Measurements from ENCODE around the gene AIG1. TPM values are rescaled to one million over a fixed set of nuclear protein-coding genes. Genes with fewer than 3 reads are reported as not detected.

Gene AIG1
- total RNA-seq, 1 donor from 2014 or later, result 32.2 TPM

- DNase-seq (ENCODE audit: low spot score), result no peak
- TF ChIP-seq CTCF (IDR thresholded peaks at IDR 0.05), result no peak
- H3K27ac Mint-ChIP-seq (ENCODE audit: unreplicated experiment), result no peak overlapping the region
- no peaks in the 10 kb centered on the region for H3K27me3 Mint-ChIP-seq (ENCODE audit: low read depth)
- H3K4me3 Mint-ChIP-seq (ENCODE audit: unreplicated experiment), result no peak overlapping the region
- H3K36me3 Mint-ChIP-seq (ENCODE audit: low read depth), result no peaks in the 10 kb centered on the region
- H3K4me1 Mint-ChIP-seq (ENCODE audit: low read depth), result no peaks in the 10 kb centered on the region
- peaks cover 13% of the 10 kb centered on the region for H3K9me3 Mint-ChIP-seq (ENCODE audit: low read depth)
Measured at GRCh38 chr6:143021543-143021942, 39.1 kb upstream of the AIG1 start.

GRCh38 chr6:143022587-143022986, 38.1 kb upstream of the AIG1 start:
- DNase-seq (ENCODE audit: low spot score), result no peak
- TF ChIP-seq CTCF (IDR thresholded peaks at IDR 0.05), result no peak
- Mint-ChIP-seq H3K9me3 (ENCODE audit: low read depth) (peaks cover 7% of the 10 kb centered on the region), H3K36me3 (ENCODE audit: low read depth) (no peaks in the 10 kb centered on the region), H3K27ac (ENCODE audit: unreplicated experiment) (no peak overlapping the region), H3K27me3 (ENCODE audit: low read depth) (no peaks in the 10 kb centered on the region), H3K4me3 (ENCODE audit: unreplicated experiment) (no peak overlapping the region), H3K4me1 (ENCODE audit: low read depth) (no peaks in the 10 kb centered on the region)

GRCh38 chr6:143023695-143024094, 37.0 kb upstream of the AIG1 start:
- no peak for TF ChIP-seq CTCF (IDR thresholded peaks at IDR 0.05)
- Mint-ChIP-seq H3K4me3 (ENCODE audit: unreplicated experiment) (no peak overlapping the region), H3K27me3 (ENCODE audit: low read depth) (no peaks in the 10 kb centered on the region), H3K4me1 (ENCODE audit: low read depth) (no peaks in the 10 kb centered on the region), H3K36me3 (ENCODE audit: low read depth) (no peaks in the 10 kb centered on the region), H3K9me3 (ENCODE audit: low read depth) (peaks cover 7% of the 10 kb centered on the region), H3K27ac (ENCODE audit: unreplicated experiment) (no peak overlapping the region)
- DNase-seq (ENCODE audit: low spot score), result no peak

GRCh38 chr6:143024977-143025376, 35.7 kb upstream of the AIG1 start:
- H3K9me3 Mint-ChIP-seq (ENCODE audit: low read depth), result peaks cover 11% of the 10 kb centered on the region
- DNase-seq (ENCODE audit: low spot score), result no peak

GRCh38 chr6:143026696-143027449, 33.8 kb upstream of the AIG1 start:
- Mint-ChIP-seq H3K9me3 (ENCODE audit: low read depth) (peaks cover 21% of the 10 kb centered on the region), H3K27ac (ENCODE audit: unreplicated experiment) (no peak overlapping the region), H3K27me3 (ENCODE audit: low read depth) (peaks cover 1% of the 10 kb centered on the region), H3K4me3 (ENCODE audit: unreplicated experiment) (no peak overlapping the region), H3K36me3 (ENCODE audit: low read depth) (peaks cover 1% of the 10 kb centered on the region), H3K4me1 (ENCODE audit: low read depth) (no peaks in the 10 kb centered on the region)
- TF ChIP-seq CTCF (IDR thresholded peaks at IDR 0.05), result peak; percentile 74
- DNase-seq (ENCODE audit: low spot score), result no peak

More at GRCh38 chr6:143024977-143025376, 35.7 kb upstream of the AIG1 start:
- no peak for TF ChIP-seq CTCF (IDR thresholded peaks at IDR 0.05)
- Mint-ChIP-seq H3K4me1 (ENCODE audit: low read depth) (no peaks in the 10 kb centered on the region), H3K27ac (ENCODE audit: unreplicated experiment) (no peak overlapping the region), H3K36me3 (ENCODE audit: low read depth) (no peaks in the 10 kb centered on the region), H3K4me3 (ENCODE audit: unreplicated experiment) (no peak overlapping the region), H3K27me3 (ENCODE audit: low read depth) (no peaks in the 10 kb centered on the region)

Data from chondrocyte (in vitro differentiated cells).